Naive thymus-derived CD8-positive, alpha-beta T cell (primary cell): Measurements from ENCODE around the gene BTBD1. TPM values are rescaled to one million over a fixed set of nuclear protein-coding genes. Genes with fewer than 3 reads are reported as not detected.
"Not testable (repeated sequence)": the region's sequence is repeated elsewhere in the genome, so short reads cannot be mapped to it uniquely, and the experiment has no call there.

Source experiments
- ATAC-seq, 2 donors: fragments of 150-1000 bp; cut with Tn5 transposase in 1 of 2; sonication (Bioruptor Pico), chemical (Tn5 transposase) in 1 of 2; 1 replicate in 1 of 2; 2 replicates in 1 of 2; pipeline ENCODE4 v1.10.0; 2021; ENCODE audit warnings: mild to moderate bottlenecking in 2 of 2, moderate library complexity in 2 of 2
- POLR2A ChIA-PET: fragments of 350-600 bp; sonication (Branson Sonifier 250); formaldehyde crosslinking; loops from one replicate; lab custom pipeline; 2021; ENCODE audit warnings: antibody characterized with exemption; lab: Charles Lee
- DNase-seq, 10 donors: peaks; one replicate each; pipeline versions ENCODE4 v3.0.0 to v3.0.0-alpha.2; 2020 to 2022
- H3K27ac Mint-ChIP-seq, 10 donors: one replicate each; pipeline ENCODE4 v1.8.0; 2020 to 2022; ENCODE audit warnings: mild to moderate bottlenecking in 10 of 10, mixed read lengths in 10 of 10, moderate library complexity in 4 of 10, inconsistent platforms in 1 of 10
- H3K27me3 Mint-ChIP-seq, 5 donors: one replicate each; pipeline ENCODE4 v1.8.0; 2021 to 2022; ENCODE audit warnings: mixed read lengths in 5 of 5
- H3K36me3 Mint-ChIP-seq, 3 donors: one replicate each; pipeline ENCODE4 v1.8.0; 2020 to 2022; ENCODE audit warnings: mixed read lengths in 3 of 3, mild to moderate bottlenecking in 2 of 3, inconsistent platforms in 1 of 3
- H3K4me1 Mint-ChIP-seq, 4 donors: one replicate each; pipeline ENCODE4 v1.8.0; 2021 to 2022; ENCODE audit warnings: mixed read lengths in 4 of 4
- H3K4me3 Mint-ChIP-seq, 10 donors: one replicate each; pipeline ENCODE4 v1.8.0; 2020 to 2022; ENCODE audit warnings: mild to moderate bottlenecking in 10 of 10, mixed read lengths in 10 of 10, moderate library complexity in 6 of 10, inconsistent platforms in 1 of 10
- H3K9me3 Mint-ChIP-seq, 9 donors: one replicate each; pipeline ENCODE4 v1.8.0; 2020 to 2022; ENCODE audit warnings: mixed read lengths in 9 of 9, mild to moderate bottlenecking in 3 of 9, inconsistent platforms in 1 of 9, moderate library complexity in 1 of 9
- polyA plus RNA-seq, 3 donors: library from polyadenylated mRNA; unstranded; fragments of 300-500 nt; fragmentation: Illumina TruSeq; gene quantifications; one replicate each; pipeline ENCODE4 v1.2.3, GENCODE V29; 2021
- total RNA-seq, 8 experiments: library from RNA in 2 of 8; stranded (reverse) in 2 of 8; gene quantifications; one replicate each; pipeline ENCODE4 v1.2.3 and lab custom pipeline; 2021 to 2026

The BTBD1 gene
- total and polyA plus RNA-seq, 5 experiments from 2014 or later, result 36.0 to 43.3 (median 40.6) TPM

DNA sequence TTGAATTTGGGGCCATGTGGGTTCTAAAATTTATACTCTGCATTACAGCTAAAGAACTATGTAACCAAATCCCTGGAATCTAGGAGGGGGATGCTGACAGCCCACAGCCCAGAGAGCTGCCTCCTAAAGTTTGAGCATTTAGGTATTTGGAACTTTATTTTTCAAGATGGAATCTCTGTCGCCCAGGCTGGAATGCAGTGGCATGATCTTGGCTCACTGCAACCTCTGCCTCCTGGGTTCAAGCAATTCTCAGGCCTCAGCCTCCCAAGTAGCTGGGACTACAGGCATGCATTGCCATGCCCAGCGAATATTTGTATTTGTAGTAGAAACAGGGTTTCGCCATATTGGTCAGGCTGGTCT is 66.4 kb downstream of the BTBD1 start:
- peak overlapping the region in 3 of 10 donors; percentile 71 to 82 (median 73) for H3K4me3 Mint-ChIP-seq
- H3K36me3 Mint-ChIP-seq, result peaks cover 0 to 10% (median 0%) of the 10 kb centered on the region in 3 donors
- not testable (repeated sequence) for H3K9me3 Mint-ChIP-seq, H3K27me3 Mint-ChIP-seq, DNase-seq, ATAC-seq
- POLR2A ChIA-PET, result interaction anchor here (1.6 to 2.1 kb wide), 3 partner anchors 11 to 461 kb away, joined by 6 to 10 read pairs (median 8); partner anchors contain the start of genes C15orf40 and RPS17
- peak overlapping the region in 7 of 10 donors; percentile 54 to 93 (median 82) for H3K27ac Mint-ChIP-seq
- H3K4me1 Mint-ChIP-seq, result peaks cover 6 to 13% (median 11%) of the 10 kb centered on the region in 4 donors

DNA sequence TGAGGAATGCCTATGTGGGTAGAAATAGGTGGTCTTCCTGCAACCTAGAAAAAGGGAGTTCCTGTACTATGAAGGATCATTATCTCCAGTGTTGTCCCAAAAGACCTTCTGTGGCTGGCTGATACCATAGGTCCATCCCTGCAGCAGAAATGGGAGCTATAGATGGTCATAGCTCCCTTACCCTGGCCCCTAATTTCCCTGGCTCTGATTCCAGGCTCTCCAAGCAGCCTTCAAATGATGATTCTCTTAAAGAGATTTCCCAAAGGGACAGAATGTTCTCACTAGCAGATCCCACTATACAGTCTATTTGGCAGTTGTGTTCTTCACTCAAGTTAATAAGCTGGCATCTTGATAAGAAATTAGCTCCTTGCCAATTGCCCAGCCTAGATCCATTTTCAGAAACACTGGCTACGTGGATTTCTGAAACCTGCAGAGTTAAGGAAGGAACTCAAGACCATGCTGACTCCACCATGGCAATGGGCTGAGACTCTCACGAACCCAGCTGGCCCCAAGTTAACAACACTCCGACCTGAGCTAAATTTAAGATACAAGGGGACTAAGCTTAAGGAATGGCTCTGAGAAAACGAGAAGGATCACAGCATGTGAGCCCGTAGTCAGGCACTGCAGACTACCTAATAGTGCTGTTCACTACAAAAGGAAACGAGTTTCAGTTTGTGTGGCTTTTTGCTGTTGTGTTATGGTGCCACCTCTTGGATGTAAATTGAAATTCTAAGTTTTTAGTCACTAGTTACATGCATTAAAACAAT is 67.0 kb downstream of the BTBD1 start:
- ATAC-seq (peak; percentile 91 to 96), DNase-seq (peak in 7 of 10 donors; percentile 4 to 64 (median 31))
- Mint-ChIP-seq H3K36me3 (peaks cover 0 to 4% (median 0%) of the 10 kb centered on the region in 3 donors), H3K27me3 (no peaks in the 10 kb centered on the region), H3K4me1 (peaks cover 6 to 13% (median 11%) of the 10 kb centered on the region in 4 donors), H3K9me3 (no peaks in the 10 kb centered on the region), H3K27ac (peak overlapping the region; percentile 54 to 93 (median 84)), H3K4me3 (peak overlapping the region; percentile 68 to 82 (median 74))
- POLR2A ChIA-PET, result interaction anchor here (1.0 to 2.1 kb wide), 4 partner anchors 11 to 460 kb away, joined by 3 to 10 read pairs (median 7); partner anchors contain the start of genes C15orf40 and RPS17

DNA sequence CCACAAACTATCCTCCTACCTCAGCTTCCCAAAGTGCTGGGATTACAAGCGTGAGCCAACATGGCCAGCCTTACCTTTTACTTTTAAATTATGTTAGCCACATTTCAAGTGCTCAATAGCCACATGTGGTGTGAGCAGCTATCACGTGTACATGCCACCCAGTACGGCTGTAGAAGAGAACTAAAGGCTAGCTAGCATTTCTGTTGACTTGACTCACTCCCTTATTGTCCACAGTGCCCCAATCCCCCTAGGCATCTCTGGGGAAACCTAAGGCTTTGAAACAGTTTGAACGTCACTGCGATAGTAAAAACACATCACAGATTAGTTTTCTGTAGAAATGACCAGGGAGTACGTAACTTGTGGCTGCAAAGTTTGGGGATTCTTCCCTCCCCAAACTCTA is 67.6 kb downstream of the BTBD1 start:
- peak overlapping the region in 5 of 10 donors; percentile 82 to 88 (median 87) for H3K27ac Mint-ChIP-seq
- DNase-seq, result no peak
- H3K36me3 Mint-ChIP-seq, result no peaks in the 10 kb centered on the region
- peaks cover 6 to 13% (median 11%) of the 10 kb centered on the region in 4 donors for H3K4me1 Mint-ChIP-seq
- peak overlapping the region in 1 of 10 donors; percentile 68 for H3K4me3 Mint-ChIP-seq
- POLR2A ChIA-PET, result interaction anchor here (1.0 to 2.1 kb wide), 4 partner anchors 12 to 459 kb away, joined by 3 to 10 read pairs (median 7); partner anchors contain the start of genes C15orf40 and RPS17
- no peaks in the 10 kb centered on the region for H3K27me3 Mint-ChIP-seq
- H3K9me3 Mint-ChIP-seq, result no peaks in the 10 kb centered on the region
- no peak for ATAC-seq

DNA sequence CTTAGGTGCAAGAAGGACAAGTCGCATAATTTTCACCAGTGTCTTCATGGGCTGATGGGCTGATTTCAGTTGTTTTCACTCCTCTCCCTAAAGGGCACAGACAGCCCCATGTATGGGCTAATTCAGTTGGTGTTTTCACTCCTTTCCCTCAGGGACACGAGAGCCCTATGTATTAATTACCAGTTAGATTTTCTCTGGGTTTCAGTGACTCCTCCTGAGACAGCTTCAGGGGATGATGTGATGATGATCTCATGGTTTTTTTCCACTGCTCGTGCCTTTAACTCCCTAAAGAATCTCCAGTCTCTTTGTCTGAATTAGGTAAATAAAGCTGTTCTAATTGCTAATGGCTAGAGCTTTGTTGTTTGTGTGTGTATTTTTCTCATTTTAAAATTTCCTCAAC is 71.1 kb downstream of the BTBD1 start:
- ATAC-seq, result no peak
- no peak overlapping the region for H3K27ac Mint-ChIP-seq
- no peaks in the 10 kb centered on the region for H3K27me3 Mint-ChIP-seq
- POLR2A ChIA-PET, result no interaction called here
- H3K9me3 Mint-ChIP-seq, result no peaks in the 10 kb centered on the region
- H3K36me3 Mint-ChIP-seq, result peaks cover 0 to 9% (median 2%) of the 10 kb centered on the region in 3 donors
- no peak overlapping the region for H3K4me3 Mint-ChIP-seq
- DNase-seq, result no peak
- H3K4me1 Mint-ChIP-seq, result peaks cover 8 to 13% (median 11%) of the 10 kb centered on the region in 4 donors

DNA sequence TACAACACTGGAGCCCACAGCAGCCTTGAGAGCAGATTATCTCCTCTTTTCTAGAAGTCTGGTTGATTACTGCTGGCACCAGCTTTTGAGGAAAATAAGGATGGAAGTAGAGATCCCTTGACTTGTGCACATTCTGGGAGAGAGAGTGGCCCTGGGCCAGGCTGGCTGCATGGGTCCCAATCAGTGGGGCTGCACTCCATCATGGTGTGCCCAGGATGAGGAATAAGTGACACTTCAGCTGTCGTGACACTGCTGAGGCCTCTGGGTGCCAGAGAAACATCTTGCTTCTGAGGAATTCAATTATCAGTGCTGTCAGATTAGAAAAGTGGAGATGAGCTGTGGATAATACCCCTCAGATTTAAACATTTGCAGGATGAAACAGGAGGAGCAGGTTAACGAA is 72.0 kb downstream of the BTBD1 start:
- Mint-ChIP-seq H3K27ac (peak overlapping the region in 1 of 10 donors; percentile 53), H3K36me3 (peaks cover 0 to 15% (median 2%) of the 10 kb centered on the region in 3 donors), H3K4me3 (no peak overlapping the region), H3K27me3 (no peaks in the 10 kb centered on the region), H3K9me3 (no peaks in the 10 kb centered on the region), H3K4me1 (peaks cover 4 to 8% (median 7%) of the 10 kb centered on the region in 4 donors)
- POLR2A ChIA-PET, result no interaction called here
- ATAC-seq (no peak), DNase-seq (no peak)

DNA sequence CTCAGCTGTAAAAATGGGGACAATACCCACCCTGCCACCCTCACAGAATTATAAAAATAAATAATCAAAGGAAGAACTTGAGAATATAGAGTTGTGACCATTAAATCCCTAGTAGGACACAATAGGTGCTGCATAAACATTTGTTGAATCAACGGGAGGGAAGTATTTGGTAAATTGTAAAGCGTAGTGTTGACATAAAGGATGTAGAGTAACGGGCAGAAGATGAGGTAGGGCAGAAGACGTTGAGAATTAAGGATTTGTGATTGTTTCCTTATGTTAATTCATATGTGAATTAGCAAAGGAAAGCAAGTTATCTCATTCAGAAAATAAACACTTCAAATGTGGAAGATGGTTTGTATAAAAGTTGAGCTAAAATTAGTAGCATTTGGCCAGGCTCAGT is 73.9 kb downstream of the BTBD1 start:
- Mint-ChIP-seq H3K27me3 (no peaks in the 10 kb centered on the region), H3K9me3 (no peaks in the 10 kb centered on the region), H3K4me3 (no peak overlapping the region), H3K27ac (peak overlapping the region in 1 of 10 donors; percentile 56), H3K36me3 (peaks cover 0 to 33% (median 9%) of the 10 kb centered on the region in 3 donors), H3K4me1 (peaks cover 0 to 6% (median 4%) of the 10 kb centered on the region in 4 donors)
- POLR2A ChIA-PET, result interaction anchor here (1.4 kb wide), 1 partner anchor 453 kb away, joined by 4 read pairs; the partner anchor contains the start of gene RPS17
- ATAC-seq (no peak), DNase-seq (no peak)

DNA sequence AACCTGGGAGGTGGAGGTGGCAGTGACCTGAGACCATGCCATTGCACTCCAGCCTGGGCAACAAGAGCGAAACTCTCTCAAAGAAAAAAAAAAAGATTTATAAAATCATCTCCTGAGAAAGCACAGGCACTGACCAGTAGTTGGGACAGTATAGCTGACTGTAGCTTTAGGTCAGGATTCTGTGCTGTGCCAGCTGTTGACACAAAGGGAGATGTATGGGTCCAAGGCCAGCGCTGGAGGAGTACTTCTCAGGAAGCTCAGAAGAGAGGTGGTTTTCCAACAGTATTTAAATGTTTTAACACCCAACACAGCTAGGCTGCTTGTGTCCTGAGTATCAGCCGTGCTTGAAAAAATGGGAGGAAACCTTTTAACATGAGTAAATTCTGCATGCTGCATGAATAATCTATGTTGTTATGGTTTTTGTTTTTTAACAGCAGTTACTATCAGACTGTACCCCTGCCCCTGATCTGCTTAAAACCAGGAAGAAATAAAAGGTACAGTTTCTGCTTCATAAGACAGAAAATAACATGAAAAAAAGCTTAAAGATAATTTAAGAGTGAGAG is 74.5 kb downstream of the BTBD1 start:
- no peak overlapping the region for H3K27ac Mint-ChIP-seq
- POLR2A ChIA-PET, result interaction anchor here (1.4 kb wide), 1 partner anchor 452 kb away, joined by 4 read pairs; the partner anchor contains the start of gene RPS17

DNA sequence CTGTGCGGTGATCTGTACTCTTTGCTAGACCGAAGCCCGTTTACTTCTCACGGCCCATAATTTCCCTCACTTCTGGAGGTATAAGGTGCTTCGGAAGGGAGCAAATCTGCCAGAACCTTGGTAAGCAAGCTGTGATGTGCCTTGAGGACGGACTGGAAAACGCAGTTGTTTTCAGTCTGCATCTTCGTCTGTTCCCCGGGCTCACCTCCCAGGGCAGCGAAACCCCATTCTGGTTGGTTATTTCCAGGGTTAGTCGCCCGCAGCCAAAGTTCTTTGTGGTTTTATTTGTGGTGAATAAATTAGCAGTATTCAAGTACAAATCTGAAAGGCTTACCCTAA is 80.6 kb downstream of the BTBD1 start:
- Mint-ChIP-seq H3K27me3 (no peaks in the 10 kb centered on the region), H3K9me3 (no peaks in the 10 kb centered on the region), H3K4me1 (peaks cover 9 to 35% (median 25%) of the 10 kb centered on the region in 4 donors), H3K36me3 (peaks cover 0 to 32% (median 7%) of the 10 kb centered on the region in 3 donors), H3K4me3 (peak overlapping the region; percentile 95 to 99 (median 99)), H3K27ac (peak overlapping the region; percentile 89 to 99 (median 97))
- POLR2A ChIA-PET, result interaction anchor here (0.9 to 4.2 kb wide), 12 partner anchors 14 to 456 kb away, joined by 3 to 31 read pairs (median 6); partner anchors contain the start of genes BTBD1, C15orf40, RPS17 and WHAMM
- peak in 4 of 10 donors; percentile 3 to 22 (median 8) for DNase-seq
- peak; percentile 44 to 52 for ATAC-seq

More for the DNA sequence above, 74.5 kb downstream of the BTBD1 start:
- Mint-ChIP-seq H3K27me3 (no peaks in the 10 kb centered on the region), H3K4me3 (no peak overlapping the region), H3K4me1 (peaks cover 2 to 8% (median 4%) of the 10 kb centered on the region in 4 donors), H3K9me3 (no peaks in the 10 kb centered on the region), H3K36me3 (peaks cover 0 to 35% (median 9%) of the 10 kb centered on the region in 3 donors)
- DNase-seq (no peak), ATAC-seq (no peak)

DNA sequence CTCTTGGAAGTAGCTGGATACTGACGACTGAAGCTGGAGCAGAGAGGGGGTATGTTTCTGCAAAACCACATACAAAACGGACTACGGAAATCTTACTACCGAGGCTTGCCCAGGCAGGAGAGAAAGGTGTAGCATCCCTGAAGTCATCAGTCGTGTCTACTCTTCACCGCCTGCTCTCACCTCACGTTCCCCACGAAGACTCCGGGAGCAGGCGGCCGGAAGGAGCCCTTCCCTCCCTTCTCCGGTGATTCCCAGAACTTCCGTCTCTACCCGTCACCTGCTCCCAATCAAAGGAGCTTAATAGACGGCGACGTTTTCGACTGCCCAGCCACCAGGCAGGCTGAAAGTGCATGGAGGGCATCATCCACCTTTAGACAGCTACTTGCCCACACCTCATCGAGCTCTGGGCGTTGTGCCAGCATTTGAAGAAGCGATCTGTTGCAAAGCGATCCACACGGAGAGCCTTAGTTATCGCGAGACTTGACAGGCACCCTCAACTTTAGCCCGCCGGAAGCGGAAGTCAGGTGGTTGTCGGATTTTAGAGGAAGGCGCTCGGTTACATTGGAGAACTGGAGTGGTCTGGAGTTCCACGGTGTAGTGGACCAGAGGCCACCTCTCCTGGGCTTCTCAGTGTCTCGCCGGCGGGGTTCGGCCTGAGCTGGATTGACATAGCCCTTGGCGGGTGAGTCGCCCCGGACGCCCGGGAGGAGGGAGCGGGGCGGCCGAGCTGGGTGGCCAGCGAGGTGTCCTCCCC is 81.2 kb downstream of the BTBD1 start, which contains the start of gene RAMAC:
Gene RAMAC, plus strand, starts transcription at position 523 of the 754 bp plus-strand sequence. CDS start 2,809 bp downstream, outside the sequence.
- DNase-seq (peak; percentile 83 to 99 (median 92)), ATAC-seq (peak; percentile 94)
- no peaks in the 10 kb centered on the region for H3K27me3 Mint-ChIP-seq
- POLR2A ChIA-PET, result interaction anchor here (0.7 to 4.2 kb wide), 13 partner anchors 14 to 455 kb away, joined by 3 to 31 read pairs (median 5); partner anchors contain the start of genes BTBD1, C15orf40, RPS17 and WHAMM
- H3K36me3 Mint-ChIP-seq, result peaks cover 0 to 28% (median 7%) of the 10 kb centered on the region in 3 donors
- H3K27ac Mint-ChIP-seq, result peak within 1 kb of the TSS; percentile 89 to 99 (median 97)
- H3K4me3 Mint-ChIP-seq, result peak within 1 kb of the TSS; percentile 95 to 99 (median 99)
- H3K9me3 Mint-ChIP-seq, result no peaks in the 10 kb centered on the region
- peaks cover 9 to 35% (median 25%) of the 10 kb centered on the region in 4 donors for H3K4me1 Mint-ChIP-seq

DNA sequence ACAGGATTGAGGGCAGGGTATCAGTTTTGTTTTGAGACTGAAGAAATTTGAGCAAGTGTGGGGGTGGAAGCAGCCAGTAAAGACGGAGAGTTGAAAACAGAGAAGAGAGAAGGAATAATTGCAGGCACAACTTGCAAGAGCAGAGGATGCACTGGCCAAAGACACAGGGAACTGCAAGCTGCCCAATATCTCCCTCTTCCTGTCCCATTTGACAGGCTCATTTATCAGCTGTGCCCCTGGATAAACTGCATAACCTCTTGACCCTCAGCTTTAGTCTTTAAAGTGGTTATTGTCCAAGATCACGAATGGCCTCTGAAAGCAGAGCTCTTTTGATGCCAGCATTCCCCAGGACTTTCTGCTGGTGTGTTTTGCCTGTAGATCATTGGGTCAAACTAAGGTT is 86.1 kb downstream of the BTBD1 start:
- no peak overlapping the region for H3K27ac Mint-ChIP-seq
- POLR2A ChIA-PET, result no interaction called here
- H3K4me1 Mint-ChIP-seq, result peaks cover 6 to 16% (median 12%) of the 10 kb centered on the region in 4 donors
- no peak for DNase-seq
- H3K4me3 Mint-ChIP-seq, result no peak overlapping the region
- H3K36me3 Mint-ChIP-seq, result peaks cover 0 to 2% (median 2%) of the 10 kb centered on the region in 3 donors
- ATAC-seq, result no peak
- no peaks in the 10 kb centered on the region for H3K9me3 Mint-ChIP-seq
- no peaks in the 10 kb centered on the region for H3K27me3 Mint-ChIP-seq

DNA sequence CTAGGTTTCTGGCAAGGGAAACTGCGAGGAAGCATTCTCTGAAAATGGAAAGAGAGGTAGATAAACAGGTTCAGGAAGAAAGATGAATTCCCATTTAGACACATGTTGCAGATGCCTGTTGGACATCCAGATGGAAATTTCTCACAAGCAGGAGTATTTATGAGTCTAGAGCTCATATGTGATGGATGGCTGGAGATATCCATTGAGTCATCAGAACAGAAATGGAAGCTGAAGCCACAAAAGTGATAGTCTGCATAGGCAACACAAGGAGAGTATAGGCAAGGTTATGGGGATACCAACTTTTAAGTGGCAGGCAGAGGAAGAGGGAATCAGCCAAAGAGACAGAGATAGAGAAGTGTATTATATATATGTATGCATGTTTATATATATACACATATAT is 87.3 kb downstream of the BTBD1 start:
- POLR2A ChIA-PET, result no interaction called here
- Mint-ChIP-seq H3K27me3 (no peaks in the 10 kb centered on the region), H3K4me1 (peaks cover 0 to 4% (median 2%) of the 10 kb centered on the region in 4 donors), H3K36me3 (peaks cover 0 to 2% (median 2%) of the 10 kb centered on the region in 3 donors), H3K9me3 (no peaks in the 10 kb centered on the region), H3K27ac (no peak overlapping the region), H3K4me3 (no peak overlapping the region)
- DNase-seq, result no peak
- ATAC-seq, result no peak

DNA sequence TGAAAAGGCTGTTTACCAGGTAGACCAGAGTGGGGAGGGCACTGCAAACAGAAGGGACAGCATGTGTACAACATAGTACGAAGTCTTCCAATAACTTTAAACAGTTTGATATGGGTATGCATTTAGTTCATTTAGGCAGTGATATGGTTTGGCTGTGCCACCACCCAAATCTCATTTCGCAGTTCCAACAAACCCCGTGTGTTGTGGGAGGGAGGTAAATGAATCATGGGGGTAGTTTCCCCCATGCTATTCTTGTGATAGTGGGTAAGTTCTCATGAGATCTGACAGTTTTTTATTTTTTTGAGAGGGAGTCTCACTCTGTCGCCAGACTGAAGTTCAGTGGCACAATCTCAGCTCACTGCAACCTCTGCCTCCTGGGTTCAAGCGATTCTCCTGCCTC is 88.6 kb downstream of the BTBD1 start:
- POLR2A ChIA-PET, result no interaction called here

More for the DNA sequence above, 88.6 kb downstream of the BTBD1 start:
- Mint-ChIP-seq H3K4me3 (no peak overlapping the region), H3K4me1 (peaks cover 0 to 4% (median 0%) of the 10 kb centered on the region in 4 donors), H3K36me3 (peaks cover 0 to 2% (median 2%) of the 10 kb centered on the region in 3 donors), H3K27ac (no peak overlapping the region), H3K27me3 (no peaks in the 10 kb centered on the region), H3K9me3 (no peaks in the 10 kb centered on the region)
- DNase-seq, result no peak
- ATAC-seq, result no peak
